Glutamatergic neuron (in vitro differentiated cells): ENCODE data around the gene MUC6. TPM values are rescaled to one million over a fixed set of nuclear protein-coding genes. Genes with fewer than 3 reads are reported as not detected.

Source experiments
- DNase-seq: peaks from one replicate; pipeline ENCODE4 v3.0.0; 2022
- H3K27ac Mint-ChIP-seq: one replicate; pipeline ENCODE4 v1.8.0; 2020; ENCODE audit warnings: mild to moderate bottlenecking, mixed read lengths, inconsistent platforms; ENCODE audit not compliant: unreplicated experiment
- H3K27me3 Mint-ChIP-seq: one replicate; pipeline ENCODE4 v1.8.0; 2020; ENCODE audit warnings: mild to moderate bottlenecking, moderate library complexity, mixed read lengths, inconsistent platforms; ENCODE audit not compliant: unreplicated experiment
- H3K36me3 Mint-ChIP-seq: one replicate; pipeline ENCODE4 v1.8.0; 2020; ENCODE audit warnings: mild to moderate bottlenecking, mixed read lengths, inconsistent platforms; ENCODE audit not compliant: unreplicated experiment
- H3K4me1 Mint-ChIP-seq: one replicate; pipeline ENCODE4 v1.8.0; 2020; ENCODE audit warnings: mild to moderate bottlenecking, low read depth, mixed read lengths, inconsistent platforms; ENCODE audit not compliant: unreplicated experiment
- H3K4me3 Mint-ChIP-seq: one replicate; pipeline ENCODE4 v1.8.0; 2020; ENCODE audit warnings: mild to moderate bottlenecking, mixed read lengths, inconsistent platforms; ENCODE audit not compliant: unreplicated experiment
- H3K9me3 Mint-ChIP-seq: one replicate; pipeline ENCODE4 v1.8.0; 2020; ENCODE audit warnings: mild to moderate bottlenecking, moderate library complexity, mixed read lengths, inconsistent platforms; ENCODE audit not compliant: unreplicated experiment
- CTCF ChIP-seq: fragments of 200-600 bp; sonication (generic); IDR thresholded peaks from one replicate; pipeline ENCODE4 v1.5.0; 2021; ENCODE audit not compliant: partially characterized antibody, unreplicated experiment
- total RNA-seq: library from RNA; stranded (reverse); fragmentation: NEBNext Ultra II Directional; extraction: Animal tissue kit (Norgen Biotek cat#: 25700); gene quantifications from one replicate; pipeline ENCODE4 v1.2.1, GENCODE V29; 2021; ENCODE audit not compliant: unreplicated experiment

MUC6 gene
- total RNA-seq, 1 donor from 2014 or later, result not detected

- Mint-ChIP-seq H3K4me1 (peaks cover 19% of the 10 kb centered on the region), H3K36me3 (peaks cover 5% of the 10 kb centered on the region), H3K27ac (peak overlapping the region; percentile 38), H3K9me3 (peaks cover 19% of the 10 kb centered on the region), H3K4me3 (no peak overlapping the region), H3K27me3 (peaks cover 15% of the 10 kb centered on the region)
- no peak for TF ChIP-seq CTCF
- DNase-seq, result no peak
Observed at GRCh38 chr11:996681-997080, 39.8 kb downstream of the MUC6 start.

GRCh38 chr11:995752-996420 is 40.6 kb downstream of the MUC6 start:
- H3K27me3 Mint-ChIP-seq, result peaks cover 13% of the 10 kb centered on the region
- no peak overlapping the region for H3K4me3 Mint-ChIP-seq
- peak; percentile 68 for DNase-seq
- peaks cover 13% of the 10 kb centered on the region for H3K4me1 Mint-ChIP-seq
- H3K27ac Mint-ChIP-seq, result peak overlapping the region; percentile 93
- no peak for TF ChIP-seq CTCF
- H3K36me3 Mint-ChIP-seq, result peaks cover under 1% of the 10 kb centered on the region
- peaks cover 17% of the 10 kb centered on the region for H3K9me3 Mint-ChIP-seq

GRCh38 chr11:995044-995751 is 41.3 kb downstream of the MUC6 start:
- peaks cover 12% of the 10 kb centered on the region for H3K27me3 Mint-ChIP-seq
- peak overlapping the region; percentile 41 for H3K27ac Mint-ChIP-seq
- DNase-seq, result no peak
- H3K9me3 Mint-ChIP-seq, result peaks cover 18% of the 10 kb centered on the region
- peaks cover 9% of the 10 kb centered on the region for H3K4me1 Mint-ChIP-seq
- TF ChIP-seq CTCF, result no peak
- no peaks in the 10 kb centered on the region for H3K36me3 Mint-ChIP-seq
- H3K4me3 Mint-ChIP-seq, result no peak overlapping the region

- peaks cover 18% of the 10 kb centered on the region for H3K27me3 Mint-ChIP-seq
- H3K27ac Mint-ChIP-seq, result no peak overlapping the region
- DNase-seq, result no peak
- peaks cover 17% of the 10 kb centered on the region for H3K9me3 Mint-ChIP-seq
- no peak for TF ChIP-seq CTCF
- H3K36me3 Mint-ChIP-seq, result no peaks in the 10 kb centered on the region
- H3K4me3 Mint-ChIP-seq, result no peak overlapping the region
- H3K4me1 Mint-ChIP-seq, result peaks cover 9% of the 10 kb centered on the region
Observed at GRCh38 chr11:993632-994167, 42.8 kb downstream of the MUC6 start.

GRCh38 chr11:992577-992976 is 43.9 kb downstream of the MUC6 start:
- peak overlapping the region; percentile 8 for H3K27ac Mint-ChIP-seq
- H3K9me3 Mint-ChIP-seq, result peaks cover 21% of the 10 kb centered on the region
- no peak for TF ChIP-seq CTCF
- H3K27me3 Mint-ChIP-seq, result peaks cover 20% of the 10 kb centered on the region
- no peak for DNase-seq
- H3K36me3 Mint-ChIP-seq, result no peaks in the 10 kb centered on the region
- H3K4me3 Mint-ChIP-seq, result no peak overlapping the region
- peaks cover 9% of the 10 kb centered on the region for H3K4me1 Mint-ChIP-seq
